ENCODE measurements around the gene CDH16. TPM values are rescaled to one million over a fixed set of nuclear protein-coding genes. Genes with fewer than 3 reads are reported as not detected.

CDH16 gene
- total and polyA plus RNA-seq, 12 donors: 0.15 to 0.59 (median 0.47) TPM; not detected in 7

DNA sequence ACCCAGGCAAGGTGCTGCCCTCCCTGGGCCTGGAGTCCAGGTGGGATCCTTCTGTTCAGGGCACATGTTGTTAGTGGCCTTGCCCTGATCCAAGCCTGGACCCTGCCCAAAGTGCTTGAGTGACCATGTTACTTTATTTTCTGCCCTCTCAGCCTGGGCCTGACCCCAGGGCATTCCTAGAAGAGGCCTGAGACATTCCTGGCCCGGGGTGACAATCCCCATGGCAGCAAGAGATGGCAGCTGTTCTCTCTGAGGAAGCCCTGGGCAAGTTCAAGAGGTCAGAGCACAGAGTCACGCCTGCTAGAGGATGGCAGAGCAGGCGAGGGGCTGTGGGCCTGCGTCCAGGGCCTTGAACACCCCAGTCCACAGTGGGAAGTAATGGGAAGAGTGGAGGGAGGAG is 5.0 kb downstream of the CDH16 start:
- no peaks in the 10 kb centered on the region for H3K9me3 ChIP-seq
- H3K4me3 ChIP-seq: no peak overlapping the region
- WGBS, 2 donors: 79% methylated on average over 4 of the region's 4 CpGs
- DNase-seq: no peak
- intact Hi-C loops (cut with DNase I): no loop called here
- no peak for ATAC-seq
- TF ChIP-seq CTCF (IDR thresholded peaks at IDR 0.05): no peak
- H3K4me1 ChIP-seq: peaks cover 0 to 8% (median 0%) of the 10 kb centered on the region in 9 donors
- H3K27me3 ChIP-seq: no peaks in the 10 kb centered on the region
- H3K36me3 ChIP-seq: no peaks in the 10 kb centered on the region
- no peak overlapping the region for H3K27ac ChIP-seq

- H3K9me3 ChIP-seq: no peaks in the 10 kb centered on the region
- ATAC-seq (no peak), DNase-seq (no peak)
- no peak overlapping the region for H3K27ac ChIP-seq
- no peak for TF ChIP-seq CTCF (IDR thresholded peaks at IDR 0.05)
- peaks cover 0 to 9% (median 0%) of the 10 kb centered on the region in 9 donors for H3K4me1 ChIP-seq
- H3K27me3 ChIP-seq: no peaks in the 10 kb centered on the region
- H3K36me3 ChIP-seq: no peaks in the 10 kb centered on the region
- intact Hi-C loops (cut with DNase I): no loop called here
- 49 to 55% methylated on average over 10 of the region's 10 CpGs for WGBS, 2 donors
- no peak overlapping the region for H3K4me3 ChIP-seq
Measured at GRCh38 chr16:66913081-66913480, 5.6 kb downstream of the CDH16 start.

DNA sequence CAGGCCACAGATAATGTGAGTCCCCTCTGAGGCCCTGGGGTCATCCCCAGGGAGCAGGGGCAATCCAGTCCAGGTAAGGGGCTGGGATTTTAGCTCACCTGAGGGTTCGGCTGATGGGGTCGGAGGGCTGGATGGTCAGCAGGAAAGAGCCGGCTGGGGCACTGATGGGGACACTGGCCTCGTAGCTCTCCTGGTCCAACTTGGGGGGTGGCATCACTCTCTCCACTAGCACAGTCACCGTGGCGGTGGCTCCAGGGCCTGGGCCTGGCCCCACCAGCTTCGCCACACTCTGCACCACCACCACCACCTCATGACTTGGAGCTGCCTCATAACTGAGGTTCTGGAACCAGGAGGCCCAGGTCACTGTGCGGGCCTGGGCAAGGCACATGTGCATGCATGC is 6.9 kb downstream of the CDH16 start:
- Histone ChIP-seq H3K27ac (no peak overlapping the region), H3K4me1 (peaks cover 0 to 21% (median 10%) of the 10 kb centered on the region in 9 donors), H3K27me3 (no peaks in the 10 kb centered on the region), H3K4me3 (no peak overlapping the region), H3K9me3 (no peaks in the 10 kb centered on the region), H3K36me3 (no peaks in the 10 kb centered on the region)
- no peak for TF ChIP-seq CTCF (IDR thresholded peaks at IDR 0.05)
- 92% methylated on average over 8 of the region's 8 CpGs for WGBS, 2 donors
- ATAC-seq (no peak), DNase-seq (no peak)
- intact Hi-C loops (cut with DNase I): no loop called here

- Histone ChIP-seq H3K4me3 (no peak overlapping the region), H3K27me3 (no peaks in the 10 kb centered on the region), H3K27ac (no peak overlapping the region), H3K9me3 (no peaks in the 10 kb centered on the region), H3K4me1 (peaks cover under 1 to 28% (median 17%) of the 10 kb centered on the region in 9 donors), H3K36me3 (no peaks in the 10 kb centered on the region)
- 74 to 79% methylated on average over 5 of the region's 5 CpGs for WGBS, 2 donors
- intact Hi-C loops (cut with DNase I): no loop called here
- DNase-seq (no peak), ATAC-seq (no peak)
- no peak for TF ChIP-seq CTCF (IDR thresholded peaks at IDR 0.05)
Measured at GRCh38 chr16:66911112-66911511, 7.6 kb downstream of the CDH16 start.
